ENCODE data around the gene ERMN. TPM values are rescaled to one million over a fixed set of nuclear protein-coding genes. Genes with fewer than 3 reads are reported as not detected.

The ERMN gene
- total RNA-seq, 1 experiment from 2014 or later, result 0.59 TPM

DNA sequence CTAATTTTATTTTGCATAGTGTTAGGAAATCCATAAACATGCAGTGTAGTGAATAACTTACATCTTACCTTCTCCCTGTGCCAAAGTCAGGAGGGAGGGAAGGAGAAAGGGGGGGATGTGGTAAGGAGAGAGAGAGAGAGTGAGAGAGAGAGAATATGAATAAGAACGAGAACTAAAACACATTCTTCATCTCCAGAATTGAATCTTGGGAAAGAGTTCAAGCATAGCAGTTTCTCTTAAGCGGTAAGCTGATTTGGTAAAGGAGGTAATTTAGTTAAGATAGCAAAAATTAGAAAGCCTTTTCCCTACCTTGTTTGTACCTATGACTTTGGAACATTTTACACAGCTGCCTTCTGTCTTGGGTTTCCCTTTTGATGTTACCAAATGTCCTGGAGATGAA lies 15.7 kb downstream of the ERMN start (continued):
- no peak for TF ChIP-seq ZNF532 (CRISPR knock-in tag; IDR thresholded peaks at IDR 0.05; ENCODE audit: borderline replicate concordance)

GRCh38 chr2:157307021-157307420 lies 18.6 kb downstream of the ERMN start:
- Mint-ChIP-seq H3K4me3 (no peak overlapping the region), H3K9me3 (no peaks in the 10 kb centered on the region), H3K27ac (no peak overlapping the region), H3K4me1 (peaks cover 33% of the 10 kb centered on the region), H3K36me3 (no peaks in the 10 kb centered on the region), H3K27me3 (ENCODE audit: low read depth) (no peaks in the 10 kb centered on the region)
- POLR2A ChIA-PET, result no interaction called here
- ATAC-seq (0 out of 2 replicates have a peak, but pooled peaks have one; percentile 22), DNase-seq (ENCODE audit: low spot score) (no peak)
- CTCF ChIA-PET, result interaction anchor here (0.7 to 2.1 kb wide), 12 partner anchors 9 to 185 kb away, joined by 3 to 26 read pairs (median 4); partner anchors contain the start of genes CYTIP and ERMN
- TF ChIP-seq CBFB (CRISPR knock-in tag; IDR thresholded peaks at IDR 0.05; ENCODE audit: low read depth) (no peak), ZNF281 (CRISPR knock-in tag; IDR thresholded peaks at IDR 0.05) (no peak), ELF4 (CRISPR knock-in tag; IDR thresholded peaks at IDR 0.05; ENCODE audit: low read depth) (no peak), HMGA2 (CRISPR knock-in tag; IDR thresholded peaks at IDR 0.05) (no peak), ATF1 (CRISPR knock-in tag; IDR thresholded peaks at IDR 0.05) (no peak), ZNF532 (CRISPR knock-in tag; IDR thresholded peaks at IDR 0.05; ENCODE audit: borderline replicate concordance) (no peak), ZNF512 (CRISPR knock-in tag; IDR thresholded peaks at IDR 0.05; ENCODE audit: borderline replicate concordance) (no peak), ATF3 (CRISPR knock-in tag; conservative IDR thresholded peaks at IDR 0.05) (no peak), FOXK1 (CRISPR knock-in tag; IDR thresholded peaks at IDR 0.05) (no peak), ESRRA (CRISPR knock-in tag; IDR thresholded peaks at IDR 0.05; ENCODE audit: borderline replicate concordance) (no peak)
- TF ChIP-seq, protein P1, sequence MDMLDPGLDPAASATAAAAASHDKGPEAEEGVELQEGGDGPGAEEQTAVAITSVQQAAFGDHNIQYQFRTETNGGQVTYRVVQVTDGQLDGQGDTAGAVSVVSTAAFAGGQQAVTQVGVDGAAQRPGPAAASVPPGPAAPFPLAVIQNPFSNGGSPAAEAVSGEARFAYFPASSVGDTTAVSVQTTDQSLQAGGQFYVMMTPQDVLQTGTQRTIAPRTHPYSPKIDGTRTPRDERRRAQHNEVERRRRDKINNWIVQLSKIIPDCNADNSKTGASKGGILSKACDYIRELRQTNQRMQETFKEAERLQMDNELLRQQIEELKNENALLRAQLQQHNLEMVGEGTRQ (CRISPR knock-in tag; IDR thresholded peaks at IDR 0.05), result no peak
- TF ChIP-seq, protein P2, sequence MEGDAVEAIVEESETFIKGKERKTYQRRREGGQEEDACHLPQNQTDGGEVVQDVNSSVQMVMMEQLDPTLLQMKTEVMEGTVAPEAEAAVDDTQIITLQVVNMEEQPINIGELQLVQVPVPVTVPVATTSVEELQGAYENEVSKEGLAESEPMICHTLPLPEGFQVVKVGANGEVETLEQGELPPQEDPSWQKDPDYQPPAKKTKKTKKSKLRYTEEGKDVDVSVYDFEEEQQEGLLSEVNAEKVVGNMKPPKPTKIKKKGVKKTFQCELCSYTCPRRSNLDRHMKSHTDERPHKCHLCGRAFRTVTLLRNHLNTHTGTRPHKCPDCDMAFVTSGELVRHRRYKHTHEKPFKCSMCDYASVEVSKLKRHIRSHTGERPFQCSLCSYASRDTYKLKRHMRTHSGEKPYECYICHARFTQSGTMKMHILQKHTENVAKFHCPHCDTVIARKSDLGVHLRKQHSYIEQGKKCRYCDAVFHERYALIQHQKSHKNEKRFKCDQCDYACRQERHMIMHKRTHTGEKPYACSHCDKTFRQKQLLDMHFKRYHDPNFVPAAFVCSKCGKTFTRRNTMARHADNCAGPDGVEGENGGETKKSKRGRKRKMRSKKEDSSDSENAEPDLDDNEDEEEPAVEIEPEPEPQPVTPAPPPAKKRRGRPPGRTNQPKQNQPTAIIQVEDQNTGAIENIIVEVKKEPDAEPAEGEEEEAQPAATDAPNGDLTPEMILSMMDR (IDR thresholded peaks at IDR 0.05), result no peak
- TF ChIP-seq, protein P3, sequence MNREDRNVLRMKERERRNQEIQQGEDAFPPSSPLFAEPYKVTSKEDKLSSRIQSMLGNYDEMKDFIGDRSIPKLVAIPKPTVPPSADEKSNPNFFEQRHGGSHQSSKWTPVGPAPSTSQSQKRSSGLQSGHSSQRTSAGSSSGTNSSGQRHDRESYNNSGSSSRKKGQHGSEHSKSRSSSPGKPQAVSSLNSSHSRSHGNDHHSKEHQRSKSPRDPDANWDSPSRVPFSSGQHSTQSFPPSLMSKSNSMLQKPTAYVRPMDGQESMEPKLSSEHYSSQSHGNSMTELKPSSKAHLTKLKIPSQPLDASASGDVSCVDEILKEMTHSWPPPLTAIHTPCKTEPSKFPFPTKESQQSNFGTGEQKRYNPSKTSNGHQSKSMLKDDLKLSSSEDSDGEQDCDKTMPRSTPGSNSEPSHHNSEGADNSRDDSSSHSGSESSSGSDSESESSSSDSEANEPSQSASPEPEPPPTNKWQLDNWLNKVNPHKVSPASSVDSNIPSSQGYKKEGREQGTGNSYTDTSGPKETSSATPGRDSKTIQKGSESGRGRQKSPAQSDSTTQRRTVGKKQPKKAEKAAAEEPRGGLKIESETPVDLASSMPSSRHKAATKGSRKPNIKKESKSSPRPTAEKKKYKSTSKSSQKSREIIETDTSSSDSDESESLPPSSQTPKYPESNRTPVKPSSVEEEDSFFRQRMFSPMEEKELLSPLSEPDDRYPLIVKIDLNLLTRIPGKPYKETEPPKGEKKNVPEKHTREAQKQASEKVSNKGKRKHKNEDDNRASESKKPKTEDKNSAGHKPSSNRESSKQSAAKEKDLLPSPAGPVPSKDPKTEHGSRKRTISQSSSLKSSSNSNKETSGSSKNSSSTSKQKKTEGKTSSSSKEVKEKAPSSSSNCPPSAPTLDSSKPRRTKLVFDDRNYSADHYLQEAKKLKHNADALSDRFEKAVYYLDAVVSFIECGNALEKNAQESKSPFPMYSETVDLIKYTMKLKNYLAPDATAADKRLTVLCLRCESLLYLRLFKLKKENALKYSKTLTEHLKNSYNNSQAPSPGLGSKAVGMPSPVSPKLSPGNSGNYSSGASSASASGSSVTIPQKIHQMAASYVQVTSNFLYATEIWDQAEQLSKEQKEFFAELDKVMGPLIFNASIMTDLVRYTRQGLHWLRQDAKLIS (CRISPR knock-in tag; IDR thresholded peaks at IDR 0.05; ENCODE audit: borderline replicate concordance), result no peak

Measured in WTC11 (cell line).